Karpas-422 (cell line): ENCODE measurements around the gene TMEM198. TPM values are rescaled to one million over a fixed set of nuclear protein-coding genes. Genes with fewer than 3 reads are reported as not detected.
A peak's percentile ranks its signal among the peaks of the same experiment; 100 is the strongest.

ENCODE experiments used
- DNase-seq: peaks from one replicate; pipeline ENCODE4 v3.0.0-alpha.2; 2015
- H2AFZ ChIP-seq: fragments of 200-600 bp; sonication (generic); 2 replicates; pipeline ENCODE4 v1.6.1; 2014; ENCODE audit warnings: antibody characterized with exemption, low read length, mixed read lengths
- H3K27ac ChIP-seq: fragments of 200-600 bp; sonication (generic); 2 replicates; pipeline ENCODE4 v1.5.1; 2014; ENCODE audit warnings: mild to moderate bottlenecking, low read length, moderate library complexity
- H3K27me3 ChIP-seq: fragments of 200-600 bp; sonication (generic); 2 replicates; pipeline ENCODE4 v1.6.1; 2014; ENCODE audit warnings: low read length, mixed read lengths
- H3K36me3 ChIP-seq: fragments of 200-600 bp; sonication (generic); 2 replicates; pipeline ENCODE4 v1.6.1; 2014; ENCODE audit warnings: low read length, mixed read lengths; ENCODE audit not compliant: insufficient read depth
- H3K4me1 ChIP-seq: fragments of 200-600 bp; sonication (generic); 2 replicates; pipeline ENCODE4 v1.6.1; 2014; ENCODE audit warnings: mild to moderate bottlenecking, low read length, mixed read lengths
- H3K4me2 ChIP-seq: fragments of 200-600 bp; sonication (generic); 2 replicates; pipeline ENCODE4 v1.6.1; 2014; ENCODE audit warnings: low read length, low read depth, mild to moderate bottlenecking; ENCODE audit not compliant: poor library complexity, severe bottlenecking
- H3K4me3 ChIP-seq: fragments of 200-600 bp; sonication (generic); 2 replicates; pipeline ENCODE4 v1.5.1; 2014; ENCODE audit warnings: mild to moderate bottlenecking, antibody characterized with exemption, low read length, mixed read lengths
- H3K79me2 ChIP-seq: fragments of 200-600 bp; sonication (generic); 2 replicates; pipeline ENCODE4 v1.6.1; 2014; ENCODE audit warnings: mild to moderate bottlenecking, low read length, mixed read lengths
- H3K9ac ChIP-seq: fragments of 200-600 bp; sonication (generic); 2 replicates; pipeline ENCODE4 v1.6.0; 2014; ENCODE audit warnings: low read length
- H3K9me2 ChIP-seq: fragments of 200-600 bp; sonication (generic), shearing (Covaris generic); replicated peaks from 2 replicates; pipeline ENCODE4 v1.6.0; 2014; ENCODE audit warnings: mild to moderate bottlenecking, low read length, moderate library complexity; ENCODE audit not compliant: insufficient read depth
- H3K9me3 ChIP-seq: fragments of 300-700, 200-600 bp; sonication (generic); 2 replicates; pipeline ENCODE4 v1.6.1; 2014; ENCODE audit warnings: low read length, mixed read lengths
- H4K20me1 ChIP-seq: fragments of 200-600 bp; sonication (generic); 2 replicates; pipeline ENCODE4 v1.6.1; 2014; ENCODE audit warnings: mild to moderate bottlenecking, antibody characterized with exemption, low read length, low read depth; ENCODE audit not compliant: insufficient read depth
- total RNA-seq: library from RNA; depleted of rRNA; stranded (reverse); fragments of >200 nt; shearing (Covaris generic); gene quantifications from 2 replicates; pipeline ENCODE4 v1.2.3, GENCODE V29; 2014; ENCODE audit warnings: low replicate concordance

Gene TMEM198
- total RNA-seq, 1 experiment from 2014 or later = 2.7 TPM

DNA sequence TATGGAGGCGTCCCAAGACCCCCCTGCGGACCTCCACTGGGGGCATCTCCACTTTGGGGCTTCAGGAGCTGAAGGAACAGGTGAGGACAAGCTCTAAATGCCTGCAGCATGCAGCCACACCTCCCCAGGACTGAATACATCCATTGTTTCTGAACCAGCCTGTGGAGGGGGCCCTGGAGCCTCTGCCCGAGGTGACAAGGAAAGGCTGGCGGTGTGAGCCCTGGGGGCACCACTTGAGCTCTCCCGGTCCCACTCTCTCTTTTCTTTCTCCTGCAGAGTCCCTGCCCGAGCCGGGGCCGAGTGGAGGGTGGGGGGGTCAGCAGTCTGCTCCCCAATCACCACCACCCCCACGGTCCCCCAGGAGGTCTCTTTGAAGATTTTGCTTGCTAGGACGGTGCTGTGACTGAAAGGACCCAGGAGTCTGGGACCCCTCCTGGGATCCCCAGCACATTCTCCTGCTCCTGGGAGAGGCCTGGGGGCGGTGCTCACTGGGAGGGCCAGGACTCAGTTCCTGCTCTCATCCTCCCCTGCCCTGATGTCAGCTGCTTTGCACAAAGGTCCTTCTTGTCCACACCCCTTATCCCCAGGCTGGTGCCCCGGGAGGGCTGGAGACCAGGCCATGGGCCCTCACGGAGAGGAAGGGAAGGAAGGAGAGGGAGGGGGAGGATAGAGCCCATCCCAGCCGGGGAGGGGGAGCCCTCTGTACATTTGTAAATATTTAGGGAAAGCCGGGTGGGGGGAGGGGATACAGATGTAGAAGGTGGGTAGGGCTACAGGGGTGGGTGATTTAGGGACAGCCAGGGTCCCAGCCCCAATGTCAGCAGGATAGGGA lies 6.0 kb upstream of the TMEM198 start:
- Histone ChIP-seq H3K79me2 (peaks cover 9% of the 10 kb centered on the region), H4K20me1 (peaks cover 7% of the 10 kb centered on the region), H3K27ac (no peak overlapping the region), H3K4me1 (peaks cover 15% of the 10 kb centered on the region), H3K36me3 (peaks cover 9% of the 10 kb centered on the region; the same call in 1 of the 2 replicates), H3K9ac (no peak overlapping the region), H3K9me2 (no peaks in the 10 kb centered on the region), H3K4me3 (no peak overlapping the region), H3K4me2 (no peak overlapping the region), H3K27me3 (no peaks in the 10 kb centered on the region), H2AFZ (no peak overlapping the region), H3K9me3 (no peaks in the 10 kb centered on the region)
- DNase-seq = peak; percentile 52

- Histone ChIP-seq H3K27me3 (no peaks in the 10 kb centered on the region), H3K79me2 (peaks cover 9% of the 10 kb centered on the region), H2AFZ (no peak overlapping the region), H3K27ac (no peak overlapping the region), H3K4me1 (peaks cover 15% of the 10 kb centered on the region), H3K4me2 (no peak overlapping the region), H3K9me3 (no peaks in the 10 kb centered on the region), H3K9me2 (no peaks in the 10 kb centered on the region), H3K9ac (no peak overlapping the region), H4K20me1 (peaks cover 7% of the 10 kb centered on the region), H3K4me3 (no peak overlapping the region), H3K36me3 (peaks cover 9% of the 10 kb centered on the region; the same call in 1 of the 2 replicates)
- no peak for DNase-seq
These were observed 5.3 kb upstream of the TMEM198 start for GRCh38 chr2:219538504-219538951.

- H3K4me3 ChIP-seq = no peak overlapping the region
- H3K36me3 ChIP-seq = peaks cover 9% of the 10 kb centered on the region; the same call in 1 of the 2 replicates
- H4K20me1 ChIP-seq = peaks cover 7% of the 10 kb centered on the region
- no peak overlapping the region for H3K27ac ChIP-seq
- no peak overlapping the region for H2AFZ ChIP-seq
- H3K9ac ChIP-seq = no peak overlapping the region
- peaks cover 9% of the 10 kb centered on the region for H3K79me2 ChIP-seq
- no peak overlapping the region for H3K4me2 ChIP-seq
- H3K9me2 ChIP-seq = no peaks in the 10 kb centered on the region
- no peak for DNase-seq
- H3K9me3 ChIP-seq = no peaks in the 10 kb centered on the region
- peaks cover 17% of the 10 kb centered on the region for H3K4me1 ChIP-seq
- H3K27me3 ChIP-seq = no peaks in the 10 kb centered on the region
These were observed 4.7 kb upstream of the TMEM198 start for GRCh38 chr2:219538956-219539788.

GRCh38 chr2:219539926-219540678 lies 3.7 kb upstream of the TMEM198 start:
- Histone ChIP-seq H3K9ac (no peak overlapping the region), H3K4me1 (peaks cover 23% of the 10 kb centered on the region), H3K9me3 (no peaks in the 10 kb centered on the region), H3K9me2 (no peaks in the 10 kb centered on the region), H3K79me2 (peaks cover 9% of the 10 kb centered on the region), H3K27ac (no peak overlapping the region), H4K20me1 (peaks cover 10% of the 10 kb centered on the region), H3K4me2 (no peak overlapping the region), H2AFZ (no peak overlapping the region), H3K4me3 (no peak overlapping the region), H3K27me3 (no peaks in the 10 kb centered on the region), H3K36me3 (peaks cover 9% of the 10 kb centered on the region; the same call in 1 of the 2 replicates)
- no peak for DNase-seq

GRCh38 chr2:219540784-219541504 lies 2.9 kb upstream of the TMEM198 start:
- Histone ChIP-seq H3K36me3 (peaks cover 9% of the 10 kb centered on the region; the same call in 1 of the 2 replicates), H3K9ac (no peak overlapping the region), H3K27me3 (no peaks in the 10 kb centered on the region), H3K4me3 (no peak overlapping the region; the same call in 1 of the 2 replicates), H3K4me1 (peaks cover 23% of the 10 kb centered on the region), H3K9me2 (no peaks in the 10 kb centered on the region), H3K9me3 (no peaks in the 10 kb centered on the region), H3K27ac (no peak overlapping the region), H3K79me2 (peaks cover 9% of the 10 kb centered on the region), H4K20me1 (peaks cover 10% of the 10 kb centered on the region), H2AFZ (no peak overlapping the region), H3K4me2 (peak overlapping the region; percentile 98)
- DNase-seq = no peak

- Histone ChIP-seq H3K79me2 (peaks cover 9% of the 10 kb centered on the region), H3K4me1 (peaks cover 23% of the 10 kb centered on the region), H3K4me2 (peak overlapping the region; percentile 98), H4K20me1 (peaks cover 10% of the 10 kb centered on the region), H3K9ac (peak overlapping the region; percentile 93), H3K27me3 (no peaks in the 10 kb centered on the region), H3K4me3 (peak overlapping the region; percentile 99), H3K9me2 (no peaks in the 10 kb centered on the region), H3K9me3 (no peaks in the 10 kb centered on the region), H3K27ac (no peak overlapping the region), H2AFZ (no peak overlapping the region; the same call in 1 of the 2 replicates), H3K36me3 (peaks cover 9% of the 10 kb centered on the region; the same call in 1 of the 2 replicates)
- DNase-seq = peak; percentile 93
These were observed 2.1 kb upstream of the TMEM198 start for GRCh38 chr2:219541611-219542180.

DNA sequence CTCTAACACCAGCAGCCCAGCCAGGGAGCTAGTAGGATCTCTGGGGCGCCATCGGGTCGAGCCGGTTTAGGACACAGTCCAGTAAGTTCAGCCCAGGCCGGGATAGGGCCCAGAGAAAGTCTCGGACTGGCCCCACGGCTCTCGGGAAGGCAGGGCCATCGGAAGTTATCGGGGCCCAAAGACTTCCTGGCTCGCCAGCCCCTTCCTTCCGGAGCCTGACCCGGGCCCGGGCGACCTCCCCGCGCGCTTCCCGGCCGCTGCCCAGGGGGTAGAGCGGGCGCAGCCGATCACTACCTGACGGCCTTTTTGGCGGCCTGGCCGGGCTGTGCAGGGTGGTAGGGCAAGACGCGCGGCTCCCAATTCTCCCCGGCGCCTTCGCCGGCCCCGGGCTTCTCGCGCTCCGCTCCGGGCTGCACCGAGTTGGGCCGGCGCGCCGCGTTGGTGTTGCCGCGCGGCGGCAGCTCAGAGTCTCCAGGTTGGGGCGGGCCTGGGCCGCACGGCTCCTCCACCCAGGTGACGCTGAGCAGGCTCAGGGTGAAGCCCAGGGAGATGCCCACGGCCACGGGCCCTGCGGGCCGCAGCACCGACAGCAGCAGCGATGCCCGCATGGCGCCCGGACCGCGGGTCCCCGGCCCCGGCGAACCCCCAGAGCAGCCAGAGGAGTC lies 765 bp upstream of the TMEM198 start:
- H3K4me3 ChIP-seq = peak overlapping the region; percentile 99

More for the DNA sequence above, 765 bp upstream of the TMEM198 start:
- DNase-seq = peak; percentile 69
- Histone ChIP-seq H3K4me2 (peak overlapping the region; percentile 98), H3K9me2 (no peaks in the 10 kb centered on the region), H3K4me1 (peaks cover 23% of the 10 kb centered on the region), H3K27ac (peak overlapping the region; percentile 60), H3K9me3 (no peaks in the 10 kb centered on the region), H3K27me3 (no peaks in the 10 kb centered on the region), H3K36me3 (peaks cover 9% of the 10 kb centered on the region; the same call in 1 of the 2 replicates), H3K79me2 (peaks cover 9% of the 10 kb centered on the region), H2AFZ (peak overlapping the region; percentile 69; the same call in 1 of the 2 replicates), H3K9ac (peak overlapping the region; percentile 93), H4K20me1 (peaks cover 10% of the 10 kb centered on the region)
